SKM-1 treated with dmso at 0.1 percent for 144 hours (cell line): ENCODE measurements around the gene MS4A4E.
A peak's percentile ranks its signal among the peaks of the same experiment; 100 is the strongest.
"Not testable (repeated sequence)": the region's sequence is repeated elsewhere in the genome, so short reads cannot be mapped to it uniquely, and the experiment has no call there.

Experiments
- DNase-seq: peaks from one replicate; lab custom pipeline; 2025; ENCODE audit not compliant: unreplicated experiment; lab: John Stamatoyannopoulos, UW

Gene MS4A4E

GRCh38 chr11:60242740-60243239 lies at the start of gene MS4A4E:
Gene MS4A4E (minus strand): TSS chr11:60243137. CDS start chr11:60230055, 13,082 bp downstream.
- DNase-seq = peak; percentile 66

DNA sequence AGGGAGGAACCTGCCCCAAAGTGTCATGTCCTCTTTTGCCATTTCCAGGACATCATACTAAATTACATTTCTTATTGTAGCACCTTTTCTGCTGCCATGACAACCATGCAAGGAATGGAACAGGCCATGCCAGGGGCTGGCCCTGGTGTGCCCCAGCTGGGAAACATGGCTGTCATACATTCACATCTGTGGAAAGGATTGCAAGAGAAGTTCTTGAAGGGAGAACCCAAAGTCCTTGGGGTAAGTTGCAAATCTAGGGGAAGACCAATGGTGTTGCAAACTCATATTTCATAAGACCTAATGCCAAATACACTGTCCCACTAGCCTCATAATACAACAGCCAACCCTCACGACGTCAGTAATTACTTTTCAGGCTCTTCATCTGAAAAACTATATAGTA lies 49.2 kb upstream of the MS4A4E start:
- no peak for DNase-seq

- DNase-seq = no peak
Observed at GRCh38 chr11:60288531-60288930, 45.6 kb upstream of the MS4A4E start.

- not testable (repeated sequence) for DNase-seq
Observed at GRCh38 chr11:60285411-60286126, 42.6 kb upstream of the MS4A4E start.

GRCh38 chr11:60282286-60282685 lies 39.3 kb upstream of the MS4A4E start:
- no peak for DNase-seq

GRCh38 chr11:60281485-60281884 lies 38.5 kb upstream of the MS4A4E start:
- DNase-seq = no peak

DNA sequence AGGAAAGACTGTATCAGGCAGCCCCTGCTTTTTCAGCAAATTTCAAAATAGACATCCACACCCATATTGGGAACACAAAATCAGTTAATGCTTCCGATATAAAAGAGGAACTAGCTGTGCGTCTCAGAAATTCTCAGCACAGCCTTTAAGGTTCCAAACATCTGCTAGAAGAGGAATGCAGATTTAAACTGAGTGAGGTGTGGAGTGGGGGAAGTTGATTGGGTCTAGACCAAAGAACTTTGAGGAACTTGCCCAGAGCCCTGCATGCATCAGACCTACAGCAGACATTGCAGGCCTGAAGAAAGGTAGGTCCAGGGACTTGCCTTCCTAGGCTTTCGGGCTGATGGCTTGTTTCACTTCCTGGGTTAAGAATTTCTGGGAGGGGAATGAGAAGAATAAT lies 37.5 kb upstream of the MS4A4E start, which contains the start of gene MS4A4A:
MS4A4A (plus strand) TSS at position 255 of the 400 bp plus-strand sequence; CDS start at position 265, 10 bp downstream.
- DNase-seq = peak; percentile 62

- DNase-seq = no peak
Observed at GRCh38 chr11:60274416-60274815, 31.5 kb upstream of the MS4A4E start.

- DNase-seq = peak; percentile 17
Observed at GRCh38 chr11:60265373-60266214, 22.7 kb upstream of the MS4A4E start.

- no peak for DNase-seq
Observed at GRCh38 chr11:60264644-60265043, 21.7 kb upstream of the MS4A4E start.

DNA sequence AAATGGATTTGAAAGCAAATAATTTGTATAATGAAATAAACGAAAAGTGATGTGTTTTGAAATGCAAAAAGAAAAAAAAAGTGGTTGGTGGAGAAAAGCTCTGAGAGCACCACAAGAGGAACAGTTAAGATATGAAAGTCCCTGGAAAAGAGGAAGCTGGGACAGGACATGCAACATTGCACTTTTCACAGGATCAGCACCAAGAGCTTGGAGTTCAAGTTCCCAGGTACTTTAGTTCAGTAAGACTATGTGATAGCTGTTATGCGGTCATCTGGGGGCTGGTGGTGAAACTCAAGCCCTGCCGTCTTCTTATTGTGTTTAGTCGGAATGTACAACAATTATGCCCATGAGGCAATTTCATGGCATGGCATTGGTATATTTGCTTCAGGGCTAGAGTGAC lies 20.5 kb upstream of the MS4A4E start:
- peak; percentile 70 for DNase-seq

GRCh38 chr11:60261014-60261413 lies 18.1 kb upstream of the MS4A4E start:
- DNase-seq = no peak

- no peak for DNase-seq
Observed at GRCh38 chr11:60257956-60258722, 15.2 kb upstream of the MS4A4E start.

- no peak for DNase-seq
Observed at GRCh38 chr11:60252213-60253108, 9.5 kb upstream of the MS4A4E start.

DNA sequence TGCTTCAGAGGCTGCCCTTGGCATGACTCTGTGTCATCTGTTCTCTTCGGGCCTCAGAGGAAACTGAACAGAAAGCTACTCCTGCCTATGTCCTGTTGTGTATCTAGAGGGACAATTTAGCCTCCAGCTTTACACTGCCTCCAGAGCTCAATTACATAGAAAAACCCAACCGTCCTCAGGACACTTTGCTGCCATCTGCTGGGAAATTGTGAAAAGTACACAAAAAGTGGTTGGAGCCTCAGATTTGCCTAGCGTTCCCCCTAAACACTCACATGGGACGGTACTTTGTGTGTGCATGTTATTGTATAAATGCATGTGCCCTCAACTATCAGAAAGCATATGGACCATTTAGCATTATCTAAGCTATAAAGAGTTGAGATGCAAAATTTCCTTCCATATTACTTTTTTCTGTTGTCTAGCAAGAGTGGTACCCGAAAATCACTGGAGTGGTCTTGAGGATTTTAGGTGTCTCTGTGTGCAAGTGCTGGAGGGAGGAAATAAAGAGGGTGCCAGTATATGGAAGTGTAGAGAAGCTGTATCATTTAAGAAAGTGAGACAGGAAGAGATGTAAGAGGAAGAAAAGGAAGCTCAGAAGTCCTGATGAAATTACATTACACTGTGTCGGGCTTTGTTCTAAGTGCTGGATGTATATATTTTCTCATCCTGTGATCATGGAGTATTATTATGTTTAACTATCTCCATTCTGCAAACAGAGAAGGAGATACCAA lies 8.7 kb upstream of the MS4A4E start:
- DNase-seq = no peak

DNA sequence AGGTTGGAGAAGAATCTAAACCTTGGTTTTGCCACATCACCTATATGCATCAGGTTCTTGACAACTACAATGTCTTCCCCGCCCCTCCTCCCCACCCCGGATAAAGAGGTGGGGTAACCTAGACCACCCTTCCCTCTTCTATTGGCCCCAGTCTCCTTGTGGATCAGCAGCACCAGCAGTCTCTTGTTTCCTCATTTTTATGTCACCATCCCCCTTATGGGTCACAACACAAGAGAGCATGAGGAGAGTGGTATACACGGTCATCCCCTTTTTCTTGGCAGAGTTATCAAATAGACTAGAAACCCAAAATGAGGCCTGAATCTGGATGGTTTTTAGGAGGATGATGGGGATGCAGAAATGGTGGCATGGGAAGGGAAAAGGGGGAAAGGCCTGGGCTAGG lies 1.2 kb downstream of the MS4A4E start:
- no peak for DNase-seq

- DNase-seq = no peak
Observed at GRCh38 chr11:60240662-60241061, 2.3 kb downstream of the MS4A4E start.

GRCh38 chr11:60235321-60235720 lies 7.6 kb downstream of the MS4A4E start:
- DNase-seq = peak; percentile 62

DNA sequence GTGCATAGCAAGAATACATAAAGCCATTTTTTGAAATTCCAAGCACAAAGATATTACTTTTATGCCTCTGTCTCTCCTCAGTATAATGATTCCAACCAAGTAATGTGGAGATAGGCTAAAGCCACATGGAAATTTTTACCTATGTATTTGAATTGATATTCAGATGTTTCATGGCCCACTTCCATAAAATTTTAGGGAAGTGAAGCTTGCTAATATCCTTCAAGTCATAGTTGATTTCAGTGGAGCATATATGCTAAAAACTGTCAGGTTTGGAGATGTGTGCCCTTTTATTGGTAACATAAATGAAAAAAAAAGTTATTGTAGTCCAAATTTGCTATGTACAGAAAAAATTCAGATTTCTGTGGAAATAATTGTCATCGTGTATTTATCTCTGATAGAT lies 12.3 kb downstream of the MS4A4E start:
- DNase-seq = no peak

- DNase-seq = no peak
Observed at GRCh38 chr11:60222141-60222540, 20.8 kb downstream of the MS4A4E start.
